B cell (primary cell): ENCODE data around the gene PEDS1. TPM values are rescaled to one million over a fixed set of nuclear protein-coding genes. Genes with fewer than 3 reads are reported as not detected.
A peak's percentile ranks its signal among the peaks of the same experiment; 100 is the strongest.

ENCODE experiments used
- ATAC-seq: fragments of 200-7000 bp; cut with Tn5 transposase; one replicate; pipeline ENCODE4 v1.10.0; 2021; ENCODE audit warnings: low read depth, mild to moderate bottlenecking, moderate number of reproducible peaks, moderate library complexity
- CTCF ChIA-PET: fragments of 350-600 bp; sonication (Branson Sonifier 250); formaldehyde crosslinking; loops from one replicate; lab custom pipeline; 2021; ENCODE audit warnings: antibody characterized with exemption, inconsistent platforms; lab: Charles Lee
- POLR2A ChIA-PET: fragments of 350-600 bp; sonication (Branson Sonifier 250); formaldehyde crosslinking; loops from one replicate; lab custom pipeline; 2021; ENCODE audit warnings: antibody characterized with exemption; lab: Charles Lee
- DNase-seq: peaks from one replicate; pipeline ENCODE4 v3.0.0; 2013
- H2AFZ ChIP-seq: 2 replicates; pipeline ENCODE4 v1.6.1; 2012; ENCODE audit warnings: mild to moderate bottlenecking, low read depth, low read length; ENCODE audit not compliant: insufficient read depth, poor library complexity, severe bottlenecking
- H3K27ac ChIP-seq, 2 donors: 1 replicate in 1 of 2; 2 replicates in 1 of 2; pipeline ENCODE4 v1.5.1; 2012 to 2013; ENCODE audit warnings: low read length in 2 of 2, mild to moderate bottlenecking in 2 of 2, moderate library complexity in 1 of 2
- H3K27me3 ChIP-seq, 4 experiments: fragments of 200-600 bp in 1 of 4; sonication (generic) in 1 of 4; replicated peaks in 1 of 4; 1 replicate in 2 of 4; 2 replicates in 2 of 4; pipeline versions ENCODE4 v1.6.1 to v1.7.0; 2013 to 2016; ENCODE audit warnings: low read length in 3 of 4, mild to moderate bottlenecking in 2 of 4, mixed read lengths in 1 of 4, moderate library complexity in 1 of 4; ENCODE audit not compliant: insufficient read depth in 4 of 4, control insufficient read depth in 3 of 4; ENCODE audit errors: control extremely low read depth in 1 of 4
- H3K36me3 ChIP-seq, 2 experiments: replicated peaks in 1 of 2; 1 replicate in 1 of 2; 2 replicates in 1 of 2; pipeline versions ENCODE4 v1.6.1 to v1.7.1; 2013; ENCODE audit warnings: low read length in 1 of 2; ENCODE audit not compliant: insufficient read depth in 2 of 2, control insufficient read depth in 1 of 2; ENCODE audit errors: control extremely low read depth in 1 of 2, extremely low read depth in 1 of 2
- H3K4me1 ChIP-seq, 2 donors: fragments of 200-600 bp in 1 of 2; sonication (generic) in 1 of 2; 1 replicate in 1 of 2; 2 replicates in 1 of 2; pipeline versions ENCODE4 v1.5.1 to v1.6.1; 2013 to 2017; ENCODE audit warnings: low read length in 2 of 2; ENCODE audit not compliant: control insufficient read depth in 2 of 2, insufficient read depth in 2 of 2
- H3K4me2 ChIP-seq: replicated peaks from 2 replicates; pipeline ENCODE3; 2012; ENCODE audit warnings: mild to moderate bottlenecking, low read depth, low read length; ENCODE audit not compliant: poor library complexity, severe bottlenecking
- H3K4me3 ChIP-seq, 5 experiments: fragments of 200-600 bp in 1 of 5; sonication (generic) in 1 of 5; 1 replicate in 3 of 5; 2 replicates in 2 of 5; pipeline versions ENCODE4 v1.5.1 to v1.7.0; 2011 to 2016; ENCODE audit warnings: low read length in 4 of 5, mild to moderate bottlenecking in 4 of 5, low read depth in 2 of 5, control low read depth in 1 of 5, moderate library complexity in 1 of 5; ENCODE audit not compliant: insufficient read depth in 1 of 5; ENCODE audit errors: control extremely low read depth in 1 of 5, extremely low read depth in 1 of 5
- H3K79me2 ChIP-seq: fragments of 200-600 bp; sonication (generic); one replicate; pipeline ENCODE4 v1.6.0; 2016; ENCODE audit warnings: low read length; ENCODE audit not compliant: control insufficient read depth, insufficient read depth
- H3K9ac ChIP-seq: fragments of 200-600 bp; sonication (generic); 2 replicates; pipeline ENCODE4 v1.6.1; 2017; ENCODE audit warnings: mild to moderate bottlenecking, low read length, moderate library complexity
- H3K9me3 ChIP-seq, 3 donors: one replicate each; pipeline versions ENCODE4 v1.6.1 to v1.7.1; 2013; ENCODE audit warnings: low read length in 2 of 3; ENCODE audit not compliant: control insufficient read depth in 2 of 3, insufficient read depth in 1 of 3; ENCODE audit errors: control extremely low read depth in 1 of 3
- H4K20me1 ChIP-seq: 2 replicates; pipeline ENCODE4 v1.6.0; 2012; ENCODE audit warnings: mild to moderate bottlenecking, low read length; ENCODE audit not compliant: insufficient read depth, control insufficient read depth, poor library complexity, severe bottlenecking
- H3K27ac Mint-ChIP-seq: one replicate; pipeline ENCODE4 v1.8.0; 2021; ENCODE audit warnings: mixed read lengths
- H3K27me3 Mint-ChIP-seq: one replicate; pipeline ENCODE4 v1.8.0; 2021; ENCODE audit warnings: mixed read lengths
- H3K4me1 Mint-ChIP-seq: one replicate; pipeline ENCODE4 v1.8.0; 2021; ENCODE audit warnings: mixed read lengths
- H3K4me3 Mint-ChIP-seq: one replicate; pipeline ENCODE4 v1.8.0; 2021; ENCODE audit warnings: mixed read lengths
- H3K9me3 Mint-ChIP-seq: one replicate; pipeline ENCODE4 v1.8.0; 2022; ENCODE audit warnings: mixed read lengths; ENCODE audit not compliant: insufficient read depth
- CTCF ChIP-seq: fragments of 200-600 bp; IDR thresholded peaks from one replicate; pipeline ENCODE4 v1.8.0; 2022; ENCODE audit warnings: antibody characterized with exemption, mild to moderate bottlenecking
- EZH2 ChIP-seq: IDR thresholded peaks from 2 replicates; pipeline ENCODE4 v1.6.1; 2012; ENCODE audit warnings: borderline replicate concordance, low read depth, mild to moderate bottlenecking, moderate library complexity, low read length; ENCODE audit not compliant: insufficient read depth, poor library complexity, severe bottlenecking
- WGBS: methylation state at CpG from one replicate; pipeline ENCODE4 v1.1.5; 2013; ENCODE audit warnings: missing lambda C conversion rate; ENCODE audit not compliant: insufficient coverage; 5-methylcytosine and 5-hydroxymethylcytosine counted together
- intact Hi-C: fragments of 100-400 bp; cut with micrococcal nuclease; formaldehyde crosslinking; loops from one replicate; pipeline ENCODE4 v1.10.0; 2022
- polyA plus RNA-seq: library from polyadenylated mRNA; depleted of rRNA; stranded (reverse); fragments of >200 nt; gene quantifications from 2 replicates; pipeline ENCODE4 v1.2.3, GENCODE V29; 2012
- total RNA-seq, 2 donors: library from RNA; stranded (reverse); fragments of 120-200 nt in 1 of 2; gene quantifications; 1 replicate in 1 of 2; 2 replicates in 1 of 2; pipeline versions ENCODE4 v1.2.3 to v1.2.4, GENCODE V29; 2013 to 2022

Gene PEDS1
- total and polyA plus RNA-seq, 2 donors (not counting 1 experiment from before 2014, with no cell fraction given), result 11.2 to 38.7 TPM

DNA sequence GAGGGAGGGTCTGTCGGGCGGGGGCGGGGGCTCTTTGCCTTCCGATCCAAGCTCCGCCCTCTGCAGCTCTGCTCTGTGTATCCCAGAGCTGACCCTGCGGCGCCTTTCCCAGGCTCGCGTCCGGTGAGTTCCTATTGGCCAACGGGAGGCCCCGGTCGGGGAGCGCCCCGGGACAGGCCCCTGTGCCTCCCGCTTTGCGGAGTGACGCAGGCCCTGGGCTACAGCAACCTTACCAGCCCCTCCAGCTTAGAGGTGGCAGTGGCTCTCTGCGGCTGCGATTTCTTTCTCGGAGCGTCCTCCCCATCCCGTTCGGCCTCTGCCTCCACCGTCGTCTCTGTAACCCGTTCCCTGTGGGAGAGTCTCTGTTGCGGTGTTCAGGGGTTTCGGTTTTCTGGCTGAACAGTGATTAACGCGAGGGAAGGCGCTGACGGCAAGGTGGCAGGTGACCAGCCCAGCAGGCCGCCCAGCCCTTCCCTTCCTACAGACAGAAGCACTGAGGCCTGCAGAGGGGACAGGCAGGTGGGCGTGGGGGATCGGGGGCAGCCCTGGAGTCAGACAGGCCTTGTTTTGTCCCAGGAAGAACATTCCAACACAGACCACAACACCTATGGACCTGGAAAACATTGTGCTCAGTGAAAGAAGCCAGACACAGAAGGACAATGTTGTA lies 19.0 kb upstream of the PEDS1 start:
- peak overlapping the region; percentile 78 for H3K4me2 ChIP-seq
- peak overlapping the region; percentile 79 for H2AFZ ChIP-seq
- TF ChIP-seq CTCF (no peak), EZH2 (no peak)
- no peak overlapping the region for H3K27ac ChIP-seq
- 14% methylated on average over 33 of the region's 36 CpGs for WGBS
- peaks cover 0 to 5% (median 2%) of the 10 kb centered on the region in 3 donors for H3K9me3 ChIP-seq
- ChIA-PET CTCF (interaction anchor here (0.8 to 10.2 kb wide), 6 partner anchors 13 to 192 kb away, joined by 3 to 297 read pairs (median 10); partner anchors contain the start of gene UBE2V1), POLR2A (interaction anchor here (0.6 kb wide), 1 partner anchor 173 kb away, joined by 3 read pairs; no protein-coding TSS in a partner anchor)
- peaks cover 11% of the 10 kb centered on the region in 2 donors for H3K4me1 ChIP-seq
- H3K4me1 Mint-ChIP-seq, result peaks cover 9% of the 10 kb centered on the region
- peaks cover 2% of the 10 kb centered on the region for H3K9me3 Mint-ChIP-seq
- peaks cover 0 to 25% (median 5%) of the 10 kb centered on the region in 4 experiments for H3K27me3 ChIP-seq
- no peak overlapping the region for H3K27ac Mint-ChIP-seq
- H3K27me3 Mint-ChIP-seq, result peaks cover 18% of the 10 kb centered on the region
- DNase-seq, result peak; percentile 35
- peak overlapping the region in 4 of 5 experiments; percentile 19 to 44 (median 38) for H3K4me3 ChIP-seq
- H3K4me3 Mint-ChIP-seq, result peak overlapping the region; percentile 55
- no peaks in the 10 kb centered on the region for H4K20me1 ChIP-seq
- H3K36me3 ChIP-seq, result no peaks in the 10 kb centered on the region
- peak; percentile 54 for ATAC-seq
- peak overlapping the region; percentile 54 for H3K9ac ChIP-seq
- intact Hi-C loops, result no loop called here
- no peaks in the 10 kb centered on the region for H3K79me2 ChIP-seq
